ENCODE measurements around the gene NT5E. TPM values are rescaled to one million over a fixed set of nuclear protein-coding genes. Genes with fewer than 3 reads are reported as not detected.

NT5E gene
- total RNA-seq, 1 experiment from 2014 or later: 0.81 TPM

DNA sequence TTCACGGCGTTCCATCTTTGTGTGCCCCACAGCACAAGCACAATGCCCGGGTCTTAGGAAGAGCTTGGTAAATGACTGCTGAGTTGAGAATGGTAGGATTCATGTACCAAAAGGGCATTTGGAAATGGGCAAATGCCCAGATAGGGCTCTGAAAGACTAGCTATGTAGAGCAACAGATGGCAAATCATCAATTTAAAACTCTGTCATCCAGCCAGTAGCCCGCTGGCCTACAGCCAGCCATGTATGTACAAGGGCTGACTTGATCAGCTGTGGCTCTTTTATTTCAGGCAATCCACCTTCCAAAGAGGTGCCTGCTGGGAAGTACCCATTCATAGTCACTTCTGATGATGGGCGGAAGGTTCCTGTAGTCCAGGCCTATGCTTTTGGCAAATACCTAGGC lies 35.1 kb downstream of the NT5E start (continued):
- TF ChIP-seq, protein P1, sequence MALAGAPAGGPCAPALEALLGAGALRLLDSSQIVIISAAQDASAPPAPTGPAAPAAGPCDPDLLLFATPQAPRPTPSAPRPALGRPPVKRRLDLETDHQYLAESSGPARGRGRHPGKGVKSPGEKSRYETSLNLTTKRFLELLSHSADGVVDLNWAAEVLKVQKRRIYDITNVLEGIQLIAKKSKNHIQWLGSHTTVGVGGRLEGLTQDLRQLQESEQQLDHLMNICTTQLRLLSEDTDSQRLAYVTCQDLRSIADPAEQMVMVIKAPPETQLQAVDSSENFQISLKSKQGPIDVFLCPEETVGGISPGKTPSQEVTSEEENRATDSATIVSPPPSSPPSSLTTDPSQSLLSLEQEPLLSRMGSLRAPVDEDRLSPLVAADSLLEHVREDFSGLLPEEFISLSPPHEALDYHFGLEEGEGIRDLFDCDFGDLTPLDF (CRISPR knock-in tag; IDR thresholded peaks at IDR 0.05): no peak
- TF ChIP-seq, protein P2, sequence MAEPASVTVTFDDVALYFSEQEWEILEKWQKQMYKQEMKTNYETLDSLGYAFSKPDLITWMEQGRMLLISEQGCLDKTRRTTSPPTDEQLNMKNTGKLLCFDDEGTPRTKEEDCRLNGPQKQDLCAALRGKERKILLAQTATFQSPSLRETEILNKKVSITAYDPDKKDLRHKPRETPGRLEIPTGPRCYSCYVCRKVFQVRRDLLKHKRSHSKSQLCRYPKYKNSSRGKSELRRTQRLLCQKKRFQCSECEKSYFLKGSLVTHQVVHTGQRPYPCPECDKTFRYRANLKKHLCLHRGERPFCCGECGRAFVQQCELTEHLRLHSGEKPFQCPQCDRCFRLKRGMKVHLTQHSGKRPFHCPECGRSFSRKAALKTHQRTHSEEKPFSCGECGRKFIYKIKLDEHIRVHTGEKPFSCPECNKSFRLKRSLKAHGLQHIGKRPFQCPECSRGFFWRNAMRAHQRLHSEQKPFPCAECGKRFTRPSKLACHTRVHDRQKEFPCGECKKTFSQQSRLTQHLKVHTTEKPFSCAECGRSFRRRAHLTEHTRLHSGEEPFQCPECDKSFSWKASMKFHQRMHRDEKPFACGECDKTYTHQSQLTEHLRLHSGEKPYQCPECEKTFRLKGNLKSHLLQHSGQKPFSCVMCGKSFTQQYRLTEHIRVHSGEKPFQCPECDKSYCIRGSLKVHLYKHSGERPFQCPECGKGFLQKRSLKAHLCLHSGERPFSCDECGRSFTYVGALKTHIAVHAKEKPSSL (CRISPR knock-in tag; conservative IDR thresholded peaks at IDR 0.05): no peak
- no peak for TF ChIP-seq MYBL2 (CRISPR knock-in tag; IDR thresholded peaks at IDR 0.05)
- TF ChIP-seq, protein P3, sequence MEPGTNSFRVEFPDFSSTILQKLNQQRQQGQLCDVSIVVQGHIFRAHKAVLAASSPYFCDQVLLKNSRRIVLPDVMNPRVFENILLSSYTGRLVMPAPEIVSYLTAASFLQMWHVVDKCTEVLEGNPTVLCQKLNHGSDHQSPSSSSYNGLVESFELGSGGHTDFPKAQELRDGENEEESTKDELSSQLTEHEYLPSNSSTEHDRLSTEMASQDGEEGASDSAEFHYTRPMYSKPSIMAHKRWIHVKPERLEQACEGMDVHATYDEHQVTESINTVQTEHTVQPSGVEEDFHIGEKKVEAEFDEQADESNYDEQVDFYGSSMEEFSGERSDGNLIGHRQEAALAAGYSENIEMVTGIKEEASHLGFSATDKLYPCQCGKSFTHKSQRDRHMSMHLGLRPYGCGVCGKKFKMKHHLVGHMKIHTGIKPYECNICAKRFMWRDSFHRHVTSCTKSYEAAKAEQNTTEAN (CRISPR knock-in tag; IDR thresholded peaks at IDR 0.05): no peak
- TF ChIP-seq CBFB (CRISPR knock-in tag; IDR thresholded peaks at IDR 0.05; ENCODE audit: low read depth): no peak
- TF ChIP-seq SMAD4 (CRISPR knock-in tag; IDR thresholded peaks at IDR 0.05): no peak
- TF ChIP-seq, protein P4, sequence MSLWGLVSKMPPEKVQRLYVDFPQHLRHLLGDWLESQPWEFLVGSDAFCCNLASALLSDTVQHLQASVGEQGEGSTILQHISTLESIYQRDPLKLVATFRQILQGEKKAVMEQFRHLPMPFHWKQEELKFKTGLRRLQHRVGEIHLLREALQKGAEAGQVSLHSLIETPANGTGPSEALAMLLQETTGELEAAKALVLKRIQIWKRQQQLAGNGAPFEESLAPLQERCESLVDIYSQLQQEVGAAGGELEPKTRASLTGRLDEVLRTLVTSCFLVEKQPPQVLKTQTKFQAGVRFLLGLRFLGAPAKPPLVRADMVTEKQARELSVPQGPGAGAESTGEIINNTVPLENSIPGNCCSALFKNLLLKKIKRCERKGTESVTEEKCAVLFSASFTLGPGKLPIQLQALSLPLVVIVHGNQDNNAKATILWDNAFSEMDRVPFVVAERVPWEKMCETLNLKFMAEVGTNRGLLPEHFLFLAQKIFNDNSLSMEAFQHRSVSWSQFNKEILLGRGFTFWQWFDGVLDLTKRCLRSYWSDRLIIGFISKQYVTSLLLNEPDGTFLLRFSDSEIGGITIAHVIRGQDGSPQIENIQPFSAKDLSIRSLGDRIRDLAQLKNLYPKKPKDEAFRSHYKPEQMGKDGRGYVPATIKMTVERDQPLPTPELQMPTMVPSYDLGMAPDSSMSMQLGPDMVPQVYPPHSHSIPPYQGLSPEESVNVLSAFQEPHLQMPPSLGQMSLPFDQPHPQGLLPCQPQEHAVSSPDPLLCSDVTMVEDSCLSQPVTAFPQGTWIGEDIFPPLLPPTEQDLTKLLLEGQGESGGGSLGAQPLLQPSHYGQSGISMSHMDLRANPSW (CRISPR knock-in tag; conservative IDR thresholded peaks at IDR 0.05; ENCODE audit: low read depth): no peak
- no peak for TF ChIP-seq ZNF232 (CRISPR knock-in tag; IDR thresholded peaks at IDR 0.05)
- TF ChIP-seq FOXJ3 (CRISPR knock-in tag; IDR thresholded peaks at IDR 0.05; ENCODE audit: borderline replicate concordance): no peak
- TF ChIP-seq, protein P5, sequence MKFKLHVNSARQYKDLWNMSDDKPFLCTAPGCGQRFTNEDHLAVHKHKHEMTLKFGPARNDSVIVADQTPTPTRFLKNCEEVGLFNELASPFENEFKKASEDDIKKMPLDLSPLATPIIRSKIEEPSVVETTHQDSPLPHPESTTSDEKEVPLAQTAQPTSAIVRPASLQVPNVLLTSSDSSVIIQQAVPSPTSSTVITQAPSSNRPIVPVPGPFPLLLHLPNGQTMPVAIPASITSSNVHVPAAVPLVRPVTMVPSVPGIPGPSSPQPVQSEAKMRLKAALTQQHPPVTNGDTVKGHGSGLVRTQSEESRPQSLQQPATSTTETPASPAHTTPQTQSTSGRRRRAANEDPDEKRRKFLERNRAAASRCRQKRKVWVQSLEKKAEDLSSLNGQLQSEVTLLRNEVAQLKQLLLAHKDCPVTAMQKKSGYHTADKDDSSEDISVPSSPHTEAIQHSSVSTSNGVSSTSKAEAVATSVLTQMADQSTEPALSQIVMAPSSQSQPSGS (CRISPR knock-in tag; IDR thresholded peaks at IDR 0.05; ENCODE audit: borderline replicate concordance, low read depth): no peak

DNA sequence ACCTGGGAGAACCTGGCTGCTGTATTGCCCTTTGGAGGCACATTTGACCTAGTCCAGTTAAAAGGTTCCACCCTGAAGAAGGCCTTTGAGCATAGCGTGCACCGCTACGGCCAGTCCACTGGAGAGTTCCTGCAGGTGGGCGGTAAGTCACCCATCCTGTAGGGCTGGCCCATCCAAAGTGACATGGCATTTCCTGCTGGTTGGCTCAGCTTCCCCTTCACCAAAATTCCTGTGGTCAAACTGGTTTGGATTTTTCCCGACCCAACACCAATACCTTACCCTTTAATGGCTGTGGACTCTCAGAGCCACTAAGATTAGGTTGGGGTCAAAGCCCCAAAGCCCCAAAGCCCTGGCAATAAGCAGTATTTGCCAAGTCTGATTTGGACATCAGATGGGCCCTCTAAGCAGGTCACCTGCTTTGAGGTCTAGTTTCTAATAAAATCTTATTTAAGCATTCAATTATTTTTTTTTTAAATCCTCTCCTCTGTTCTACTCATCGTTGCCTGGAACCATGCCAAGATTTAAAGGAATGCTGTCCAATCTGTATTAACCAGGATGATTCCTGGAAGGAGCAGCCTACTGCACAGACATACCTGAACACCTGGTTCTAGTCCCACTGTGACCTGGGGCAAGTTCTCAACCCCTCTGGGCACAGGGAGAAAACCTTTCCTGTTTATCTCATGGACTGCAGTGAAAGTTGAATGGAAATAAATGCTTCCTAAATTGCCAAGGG lies 40.8 kb downstream of the NT5E start:
- H3K27ac Mint-ChIP-seq: no peak overlapping the region
- no peak for TF ChIP-seq RORB (CRISPR knock-in tag; IDR thresholded peaks at IDR 0.05)
- no peak for TF ChIP-seq CBFB (CRISPR knock-in tag; IDR thresholded peaks at IDR 0.05; ENCODE audit: low read depth)
- no peak for TF ChIP-seq NFE2L1 (CRISPR knock-in tag; IDR thresholded peaks at IDR 0.05)
- TF ChIP-seq SOX15 (CRISPR knock-in tag; IDR thresholded peaks at IDR 0.05): no peak
- TF ChIP-seq, protein P6, sequence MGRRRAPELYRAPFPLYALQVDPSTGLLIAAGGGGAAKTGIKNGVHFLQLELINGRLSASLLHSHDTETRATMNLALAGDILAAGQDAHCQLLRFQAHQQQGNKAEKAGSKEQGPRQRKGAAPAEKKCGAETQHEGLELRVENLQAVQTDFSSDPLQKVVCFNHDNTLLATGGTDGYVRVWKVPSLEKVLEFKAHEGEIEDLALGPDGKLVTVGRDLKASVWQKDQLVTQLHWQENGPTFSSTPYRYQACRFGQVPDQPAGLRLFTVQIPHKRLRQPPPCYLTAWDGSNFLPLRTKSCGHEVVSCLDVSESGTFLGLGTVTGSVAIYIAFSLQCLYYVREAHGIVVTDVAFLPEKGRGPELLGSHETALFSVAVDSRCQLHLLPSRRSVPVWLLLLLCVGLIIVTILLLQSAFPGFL (CRISPR knock-in tag; IDR thresholded peaks at IDR 0.05; ENCODE audit: borderline replicate concordance): no peak
- TF ChIP-seq KAT7 (CRISPR knock-in tag; IDR thresholded peaks at IDR 0.05; ENCODE audit: borderline replicate concordance): no peak
- TF ChIP-seq, protein P7, sequence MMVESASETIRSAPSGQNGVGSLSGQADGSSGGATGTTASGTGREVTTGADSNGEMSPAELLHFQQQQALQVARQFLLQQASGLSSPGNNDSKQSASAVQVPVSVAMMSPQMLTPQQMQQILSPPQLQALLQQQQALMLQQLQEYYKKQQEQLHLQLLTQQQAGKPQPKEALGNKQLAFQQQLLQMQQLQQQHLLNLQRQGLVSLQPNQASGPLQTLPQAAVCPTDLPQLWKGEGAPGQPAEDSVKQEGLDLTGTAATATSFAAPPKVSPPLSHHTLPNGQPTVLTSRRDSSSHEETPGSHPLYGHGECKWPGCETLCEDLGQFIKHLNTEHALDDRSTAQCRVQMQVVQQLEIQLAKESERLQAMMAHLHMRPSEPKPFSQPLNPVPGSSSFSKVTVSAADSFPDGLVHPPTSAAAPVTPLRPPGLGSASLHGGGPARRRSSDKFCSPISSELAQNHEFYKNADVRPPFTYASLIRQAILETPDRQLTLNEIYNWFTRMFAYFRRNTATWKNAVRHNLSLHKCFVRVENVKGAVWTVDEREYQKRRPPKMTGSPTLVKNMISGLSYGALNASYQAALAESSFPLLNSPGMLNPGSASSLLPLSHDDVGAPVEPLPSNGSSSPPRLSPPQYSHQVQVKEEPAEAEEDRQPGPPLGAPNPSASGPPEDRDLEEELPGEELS (CRISPR knock-in tag; IDR thresholded peaks at IDR 0.05): no peak
- TF ChIP-seq ZNF263 (CRISPR knock-in tag; IDR thresholded peaks at IDR 0.05; ENCODE audit: low read depth): no peak
- TF ChIP-seq ESRRA (CRISPR knock-in tag; IDR thresholded peaks at IDR 0.05; ENCODE audit: borderline replicate concordance): no peak
- TF ChIP-seq ZNF671 (CRISPR knock-in tag; IDR thresholded peaks at IDR 0.05): no peak
- TF ChIP-seq ATF1 (CRISPR knock-in tag; IDR thresholded peaks at IDR 0.05): no peak
- TF ChIP-seq PRRX2 (CRISPR knock-in tag; IDR thresholded peaks at IDR 0.05): no peak
- TF ChIP-seq, protein P8, sequence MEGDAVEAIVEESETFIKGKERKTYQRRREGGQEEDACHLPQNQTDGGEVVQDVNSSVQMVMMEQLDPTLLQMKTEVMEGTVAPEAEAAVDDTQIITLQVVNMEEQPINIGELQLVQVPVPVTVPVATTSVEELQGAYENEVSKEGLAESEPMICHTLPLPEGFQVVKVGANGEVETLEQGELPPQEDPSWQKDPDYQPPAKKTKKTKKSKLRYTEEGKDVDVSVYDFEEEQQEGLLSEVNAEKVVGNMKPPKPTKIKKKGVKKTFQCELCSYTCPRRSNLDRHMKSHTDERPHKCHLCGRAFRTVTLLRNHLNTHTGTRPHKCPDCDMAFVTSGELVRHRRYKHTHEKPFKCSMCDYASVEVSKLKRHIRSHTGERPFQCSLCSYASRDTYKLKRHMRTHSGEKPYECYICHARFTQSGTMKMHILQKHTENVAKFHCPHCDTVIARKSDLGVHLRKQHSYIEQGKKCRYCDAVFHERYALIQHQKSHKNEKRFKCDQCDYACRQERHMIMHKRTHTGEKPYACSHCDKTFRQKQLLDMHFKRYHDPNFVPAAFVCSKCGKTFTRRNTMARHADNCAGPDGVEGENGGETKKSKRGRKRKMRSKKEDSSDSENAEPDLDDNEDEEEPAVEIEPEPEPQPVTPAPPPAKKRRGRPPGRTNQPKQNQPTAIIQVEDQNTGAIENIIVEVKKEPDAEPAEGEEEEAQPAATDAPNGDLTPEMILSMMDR (IDR thresholded peaks at IDR 0.05): no peak

More for the DNA sequence above, 40.8 kb downstream of the NT5E start:
- DNase-seq (ENCODE audit: low spot score) (no peak), ATAC-seq (no peak)
- Mint-ChIP-seq H3K4me3 (no peak overlapping the region), H3K36me3 (0 out of 2 replicates have a peak, but pooled peaks cover under 1% of the 10 kb centered on the region), H3K4me1 (no peaks in the 10 kb centered on the region), H3K27me3 (ENCODE audit: low read depth) (no peaks in the 10 kb centered on the region), H3K9me3 (peaks cover 2% of the 10 kb centered on the region)
- ChIA-PET CTCF (interaction anchor here (2.5 kb wide), 1 partner anchor 8 kb away, joined by 14 read pairs; no protein-coding TSS in a partner anchor), POLR2A (no interaction called here)

All from WTC11 (cell line).